CD4-positive, CD25-positive, alpha-beta regulatory T cell (primary cell): ENCODE data around the gene CDSN. TPM values are rescaled to one million over a fixed set of nuclear protein-coding genes. Genes with fewer than 3 reads are reported as not detected.

Experiments
- ATAC-seq, 2 donors: fragments of 150-1000 bp; cut with Tn5 transposase; one replicate each; pipeline ENCODE4 v1.10.0; 2021; ENCODE audit warnings: low read depth in 2 of 2, moderate number of reproducible peaks in 2 of 2, moderate library complexity in 1 of 2
- DNase-seq, 3 donors: peaks; one replicate each; pipeline versions ENCODE4 v3.0.0 to v3.0.0-alpha.2; 2012 to 2022; ENCODE audit warnings: mixed read lengths in 1 of 3
- H3K27ac ChIP-seq: one replicate; pipeline ENCODE4 v1.7.0; 2013; ENCODE audit warnings: mild to moderate bottlenecking, low read length; ENCODE audit not compliant: insufficient read depth, poor library complexity, severe bottlenecking
- H3K27me3 ChIP-seq: one replicate; pipeline ENCODE4 v1.7.0; 2013; ENCODE audit warnings: low read length; ENCODE audit not compliant: control insufficient read depth, insufficient read depth
- H3K36me3 ChIP-seq: one replicate; pipeline ENCODE4 v1.7.0; 2013; ENCODE audit warnings: mild to moderate bottlenecking, low read length, moderate library complexity; ENCODE audit not compliant: control insufficient read depth, insufficient read depth
- H3K4me1 ChIP-seq: 2 replicates; pipeline ENCODE4 v1.7.0; 2013; ENCODE audit warnings: mild to moderate bottlenecking, low read length; ENCODE audit not compliant: insufficient read depth, control insufficient read depth, poor library complexity, severe bottlenecking
- H3K4me3 ChIP-seq: one replicate; pipeline ENCODE4 v1.7.0; 2013; ENCODE audit warnings: low read depth, mild to moderate bottlenecking, low read length, moderate library complexity
- H3K9me3 ChIP-seq, 2 experiments: 1 replicate in 1 of 2; 2 replicates in 1 of 2; pipeline ENCODE4 v1.7.0; 2013; ENCODE audit warnings: low read length in 2 of 2, mild to moderate bottlenecking in 1 of 2, moderate library complexity in 1 of 2; ENCODE audit not compliant: control insufficient read depth in 2 of 2
- H3K27ac Mint-ChIP-seq, 3 donors: one replicate each; pipeline ENCODE4 v1.8.0; 2020 to 2022; ENCODE audit warnings: mild to moderate bottlenecking in 3 of 3, mixed read lengths in 3 of 3, moderate library complexity in 2 of 3
- H3K27me3 Mint-ChIP-seq: one replicate; pipeline ENCODE4 v1.8.0; 2022; ENCODE audit warnings: mild to moderate bottlenecking, mixed read lengths
- H3K36me3 Mint-ChIP-seq: one replicate; pipeline ENCODE4 v1.8.0; 2020; ENCODE audit warnings: mixed read lengths
- H3K4me1 Mint-ChIP-seq, 4 donors: one replicate each; pipeline ENCODE4 v1.8.0; 2020 to 2022; ENCODE audit warnings: mixed read lengths in 4 of 4, mild to moderate bottlenecking in 1 of 4
- H3K4me3 Mint-ChIP-seq, 4 donors: one replicate each; pipeline ENCODE4 v1.8.0; 2020 to 2022; ENCODE audit warnings: mild to moderate bottlenecking in 4 of 4, mixed read lengths in 4 of 4, moderate library complexity in 3 of 4
- H3K9me3 Mint-ChIP-seq, 7 donors: one replicate each; pipeline ENCODE4 v1.8.0; 2020 to 2022; ENCODE audit warnings: mixed read lengths in 7 of 7, mild to moderate bottlenecking in 3 of 7, moderate library complexity in 2 of 7
- polyA plus RNA-seq, 4 donors: library from polyadenylated mRNA; unstranded; fragments of 300-500 nt; fragmentation: Illumina TruSeq; gene quantifications; one replicate each; pipeline ENCODE4 v1.2.3, GENCODE V29; 2021
- total RNA-seq: library from RNA; stranded (reverse); gene quantifications from one replicate; pipeline ENCODE4 v1.2.3, GENCODE V29; 2022

Gene CDSN
- total and polyA plus RNA-seq, 5 donors from 2014 or later = not detected

DNA sequence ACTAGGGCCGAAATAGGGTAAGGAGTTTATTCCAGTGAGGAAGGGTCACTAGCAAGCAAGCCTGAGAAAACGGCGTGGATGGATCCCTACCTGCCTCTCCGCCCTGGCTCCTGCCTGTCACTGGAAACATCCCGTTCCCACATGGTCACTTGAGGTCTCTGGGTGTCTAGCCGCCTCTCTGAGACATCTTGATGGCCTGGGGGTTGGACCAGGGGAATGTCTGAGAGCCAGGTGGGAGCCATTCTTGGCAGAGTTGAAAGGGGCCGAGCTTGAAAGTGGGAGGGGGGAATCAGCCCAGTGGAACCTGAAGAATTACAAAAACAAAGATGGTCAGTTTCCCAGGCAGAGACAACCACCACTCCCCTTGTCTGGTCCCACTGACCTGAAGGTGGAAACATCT is 36.4 kb upstream of the CDSN start:
- no peaks in the 10 kb centered on the region for H3K27me3 ChIP-seq
- H3K36me3 Mint-ChIP-seq = peaks cover 5% of the 10 kb centered on the region
- no peaks in the 10 kb centered on the region for H3K9me3 ChIP-seq
- no peaks in the 10 kb centered on the region for H3K9me3 Mint-ChIP-seq
- H3K4me3 ChIP-seq = no peak overlapping the region
- no peaks in the 10 kb centered on the region for H3K27me3 Mint-ChIP-seq
- H3K4me1 Mint-ChIP-seq = peaks cover 8 to 36% (median 14%) of the 10 kb centered on the region in 4 donors
- H3K36me3 ChIP-seq = no peaks in the 10 kb centered on the region
- H3K4me1 ChIP-seq = peaks cover 24% of the 10 kb centered on the region
- peak overlapping the region in 3 of 4 donors; percentile 45 to 95 (median 86) for H3K4me3 Mint-ChIP-seq
- DNase-seq = no peak
- peak overlapping the region in 1 of 3 donors; percentile 91 for H3K27ac Mint-ChIP-seq
- ATAC-seq = no peak
- no peak overlapping the region for H3K27ac ChIP-seq

DNA sequence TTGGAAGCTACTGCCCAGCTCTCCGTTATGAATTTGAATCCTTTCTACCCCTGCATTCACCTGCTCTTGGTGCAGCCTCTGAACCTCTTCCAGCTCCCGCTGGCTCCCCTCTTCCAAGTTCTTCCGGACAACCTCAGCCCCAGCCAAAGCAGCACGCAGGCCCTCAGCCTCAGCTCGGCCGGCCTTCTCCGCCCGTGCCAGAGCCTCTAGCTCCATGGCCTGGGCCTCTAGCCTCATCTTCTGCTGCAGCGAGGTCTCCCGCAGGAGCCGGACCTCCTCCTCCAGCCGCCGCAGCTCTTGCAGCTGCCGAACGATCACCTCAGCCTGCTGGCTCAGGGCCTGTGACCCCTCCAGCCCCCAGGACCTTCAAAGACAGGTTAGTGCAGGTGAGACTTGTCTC is 34.2 kb upstream of the CDSN start:
- peak overlapping the region in 1 of 3 donors; percentile 60 for H3K27ac Mint-ChIP-seq
- no peak for DNase-seq
- peaks cover 0 to 2% (median 0%) of the 10 kb centered on the region in 7 donors for H3K9me3 Mint-ChIP-seq
- H3K36me3 Mint-ChIP-seq = peaks cover 18% of the 10 kb centered on the region
- ATAC-seq = no peak
- no peak overlapping the region for H3K4me3 Mint-ChIP-seq
- H3K27me3 ChIP-seq = no peaks in the 10 kb centered on the region
- no peak overlapping the region for H3K27ac ChIP-seq
- H3K36me3 ChIP-seq = peaks cover 4% of the 10 kb centered on the region
- H3K4me1 Mint-ChIP-seq = peaks cover 4 to 29% (median 10%) of the 10 kb centered on the region in 4 donors
- H3K4me3 ChIP-seq = no peak overlapping the region
- H3K27me3 Mint-ChIP-seq = no peaks in the 10 kb centered on the region
- no peaks in the 10 kb centered on the region for H3K9me3 ChIP-seq
- H3K4me1 ChIP-seq = peaks cover 18% of the 10 kb centered on the region

DNA sequence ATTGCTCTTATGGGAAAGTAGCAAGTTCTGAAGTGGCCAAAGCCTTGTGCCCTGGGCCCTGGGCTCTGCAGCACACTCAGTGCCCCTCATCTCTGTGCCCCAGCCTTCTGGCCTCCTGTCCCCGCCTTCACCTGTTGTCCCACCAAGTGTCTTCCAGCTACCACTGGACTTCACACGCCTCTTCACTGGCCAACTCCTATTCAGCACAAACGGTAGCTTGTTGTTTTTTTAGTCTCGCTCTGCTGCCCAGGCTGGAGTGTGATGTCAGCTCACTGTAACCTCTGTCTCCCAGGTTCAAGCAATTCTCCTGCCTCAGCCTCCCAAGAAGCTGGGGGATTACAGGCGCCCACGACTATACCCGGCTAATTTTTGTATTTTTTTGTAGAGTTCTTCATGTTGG is 32.5 kb upstream of the CDSN start:
- H3K27me3 ChIP-seq = no peaks in the 10 kb centered on the region
- DNase-seq (no peak), ATAC-seq (no peak)
- peak overlapping the region in 1 of 3 donors; percentile 51 for H3K27ac Mint-ChIP-seq
- peaks cover 18% of the 10 kb centered on the region for H3K36me3 Mint-ChIP-seq
- H3K27me3 Mint-ChIP-seq = no peaks in the 10 kb centered on the region
- H3K36me3 ChIP-seq = peaks cover 4% of the 10 kb centered on the region
- H3K9me3 Mint-ChIP-seq = peaks cover 0 to 2% (median 0%) of the 10 kb centered on the region in 7 donors
- H3K4me3 ChIP-seq = no peak overlapping the region
- H3K4me1 ChIP-seq = peaks cover 5% of the 10 kb centered on the region
- no peaks in the 10 kb centered on the region for H3K9me3 ChIP-seq
- H3K4me3 Mint-ChIP-seq = no peak overlapping the region
- no peak overlapping the region for H3K27ac ChIP-seq
- H3K4me1 Mint-ChIP-seq = peaks cover 0 to 14% (median 3%) of the 10 kb centered on the region in 4 donors

DNA sequence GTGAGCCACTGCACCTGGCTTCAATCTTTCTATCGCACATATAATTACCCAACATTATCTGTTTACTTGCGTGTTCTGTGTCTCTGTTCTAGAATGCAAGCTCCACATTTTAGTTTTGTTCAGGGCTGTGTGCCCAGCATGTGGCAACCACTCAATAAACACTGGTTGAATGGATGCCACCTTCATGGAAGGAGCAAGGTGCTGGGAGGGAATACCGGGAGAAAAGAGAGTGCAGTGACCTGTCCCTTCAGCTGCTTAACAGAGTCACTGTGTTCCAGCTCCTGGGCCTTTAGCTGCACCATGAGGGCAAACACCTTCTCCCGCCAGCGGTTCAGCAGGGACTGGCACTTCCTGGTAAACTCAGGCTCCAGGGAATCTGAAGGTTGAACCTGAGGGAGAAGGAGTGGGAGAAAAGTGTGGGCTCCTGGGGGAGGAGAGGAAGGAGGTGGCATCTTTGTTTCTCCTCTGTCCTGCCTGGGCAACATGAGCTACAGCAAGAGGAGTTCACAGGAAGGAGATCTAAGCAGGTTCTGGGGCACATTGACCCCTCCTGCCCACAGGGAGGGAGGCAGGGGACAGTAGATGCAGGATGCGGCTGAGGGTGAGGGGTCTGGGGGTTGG is 29.7 kb upstream of the CDSN start:
- Histone ChIP-seq H3K4me3 (no peak overlapping the region), H3K36me3 (peaks cover 4% of the 10 kb centered on the region), H3K27ac (no peak overlapping the region), H3K9me3 (no peaks in the 10 kb centered on the region), H3K27me3 (no peaks in the 10 kb centered on the region), H3K4me1 (no peaks in the 10 kb centered on the region)
- DNase-seq = no peak
- Mint-ChIP-seq H3K9me3 (peaks cover 0 to 2% (median 0%) of the 10 kb centered on the region in 7 donors), H3K27me3 (no peaks in the 10 kb centered on the region), H3K27ac (no peak overlapping the region), H3K4me1 (peaks cover 0 to 3% (median 0%) of the 10 kb centered on the region in 4 donors), H3K36me3 (peaks cover 21% of the 10 kb centered on the region), H3K4me3 (no peak overlapping the region)
- ATAC-seq = no peak

DNA sequence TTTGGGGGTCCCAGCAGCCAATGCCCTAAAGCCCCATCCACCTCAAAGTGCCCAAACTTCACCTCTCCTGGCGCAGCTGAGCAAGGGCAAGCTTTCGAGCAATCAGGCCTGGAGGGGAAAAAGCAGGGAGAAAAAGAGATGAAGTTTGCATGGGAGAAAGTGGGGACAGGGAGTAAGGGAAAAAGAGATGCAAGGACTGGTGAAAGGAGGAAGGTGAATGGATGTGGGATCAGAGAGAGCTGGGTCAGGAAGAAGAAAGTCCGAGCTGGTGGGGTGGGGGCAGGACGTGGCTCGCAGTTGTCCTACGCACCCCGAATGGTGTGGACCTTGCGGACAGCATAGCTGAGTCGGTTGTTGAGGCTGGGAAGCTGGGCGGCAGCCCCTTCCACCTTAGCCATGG is 25.1 kb upstream of the CDSN start:
- H3K9me3 Mint-ChIP-seq = no peaks in the 10 kb centered on the region
- no peaks in the 10 kb centered on the region for H3K4me1 Mint-ChIP-seq
- Histone ChIP-seq H3K27me3 (no peaks in the 10 kb centered on the region), H3K9me3 (no peaks in the 10 kb centered on the region), H3K36me3 (peaks cover 4% of the 10 kb centered on the region), H3K4me1 (no peaks in the 10 kb centered on the region), H3K27ac (no peak overlapping the region), H3K4me3 (no peak overlapping the region)
- DNase-seq = no peak
- no peaks in the 10 kb centered on the region for H3K27me3 Mint-ChIP-seq
- H3K27ac Mint-ChIP-seq = no peak overlapping the region
- H3K36me3 Mint-ChIP-seq = peaks cover 22% of the 10 kb centered on the region
- no peak for ATAC-seq
- no peak overlapping the region for H3K4me3 Mint-ChIP-seq

DNA sequence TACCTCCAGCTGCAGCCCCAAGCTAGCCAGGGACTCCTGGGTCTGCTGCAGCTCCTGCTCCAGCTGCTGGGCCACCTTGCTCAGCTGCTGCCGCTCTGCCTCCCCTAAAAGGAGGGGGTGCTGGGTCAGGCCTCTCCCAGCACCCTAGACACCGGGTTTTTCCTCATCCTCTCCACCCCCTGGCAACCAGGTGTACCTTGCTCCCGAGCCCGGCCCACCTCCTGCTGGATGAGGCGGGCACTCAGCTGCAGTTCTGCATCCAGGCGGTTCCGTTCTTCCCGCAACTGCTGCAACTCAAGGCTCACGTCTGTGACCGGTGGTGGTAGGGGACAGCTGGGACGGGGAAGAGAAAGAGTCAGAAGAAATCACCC is 24.7 kb upstream of the CDSN start:
- DNase-seq (no peak), ATAC-seq (no peak)
- Histone ChIP-seq H3K27me3 (no peaks in the 10 kb centered on the region), H3K27ac (no peak overlapping the region), H3K36me3 (peaks cover 3% of the 10 kb centered on the region), H3K4me3 (no peak overlapping the region), H3K4me1 (no peaks in the 10 kb centered on the region), H3K9me3 (no peaks in the 10 kb centered on the region)
- Mint-ChIP-seq H3K27me3 (no peaks in the 10 kb centered on the region), H3K4me3 (no peak overlapping the region), H3K36me3 (peaks cover 20% of the 10 kb centered on the region), H3K9me3 (no peaks in the 10 kb centered on the region), H3K27ac (no peak overlapping the region), H3K4me1 (no peaks in the 10 kb centered on the region)

DNA sequence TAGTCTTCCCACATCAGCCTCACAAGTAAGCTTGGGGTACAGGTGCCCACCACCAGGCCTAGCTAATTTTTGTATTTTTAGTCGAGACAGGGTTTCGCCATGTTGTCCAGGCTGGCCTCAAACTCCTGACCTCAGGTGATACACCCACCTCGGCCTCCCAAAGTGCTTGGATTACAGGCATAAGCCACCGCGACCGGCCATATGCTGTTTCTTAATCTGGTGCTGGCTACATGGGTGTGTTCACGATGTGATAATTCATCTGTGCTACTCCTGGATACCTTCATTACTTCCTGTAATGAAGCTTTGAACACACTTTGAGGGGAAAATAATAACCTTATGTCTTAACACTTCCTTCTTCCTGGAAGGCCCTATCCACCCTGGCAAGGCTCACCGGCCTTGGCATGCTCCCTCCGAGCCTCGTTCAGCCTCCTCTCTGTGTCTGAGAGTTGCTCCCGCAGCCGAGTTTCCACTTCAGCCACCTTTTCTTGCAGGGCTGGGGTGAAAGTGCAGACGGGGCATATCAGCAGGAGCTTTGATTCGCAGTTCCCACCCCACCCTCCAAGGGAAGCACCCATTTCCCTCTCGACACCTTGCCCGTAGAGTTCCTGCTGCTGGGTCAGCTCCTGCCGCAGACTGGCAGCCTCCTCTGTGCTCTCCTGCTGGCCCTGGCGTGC is 24.2 kb upstream of the CDSN start:
- ATAC-seq = no peak
- Histone ChIP-seq H3K9me3 (no peaks in the 10 kb centered on the region), H3K27ac (no peak overlapping the region), H3K4me1 (no peaks in the 10 kb centered on the region), H3K36me3 (no peaks in the 10 kb centered on the region), H3K27me3 (no peaks in the 10 kb centered on the region), H3K4me3 (no peak overlapping the region)
- Mint-ChIP-seq H3K4me3 (no peak overlapping the region), H3K27me3 (no peaks in the 10 kb centered on the region), H3K9me3 (no peaks in the 10 kb centered on the region), H3K4me1 (no peaks in the 10 kb centered on the region), H3K36me3 (peaks cover 17% of the 10 kb centered on the region), H3K27ac (no peak overlapping the region)
- no peak for DNase-seq

DNA sequence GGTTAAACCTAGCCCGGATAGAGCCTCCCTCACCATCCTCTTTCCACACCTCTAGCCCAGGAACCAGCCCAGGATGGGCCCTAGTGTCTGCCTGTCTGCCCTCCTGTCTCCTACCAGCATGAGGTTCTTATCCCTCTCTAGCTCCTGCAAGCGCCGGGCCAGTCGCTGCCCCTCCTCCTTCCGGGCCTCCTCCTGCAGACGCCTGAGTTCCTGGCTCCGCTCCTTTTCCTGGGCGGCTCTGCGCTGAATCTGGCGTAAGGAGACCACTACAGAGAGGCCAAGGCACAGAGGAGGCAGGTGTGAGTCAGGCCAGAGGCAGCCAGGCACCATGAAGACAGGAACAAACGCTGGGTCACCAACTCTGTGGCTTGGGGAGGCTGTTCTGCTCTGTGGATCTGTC is 22.9 kb upstream of the CDSN start:
- Mint-ChIP-seq H3K4me1 (no peaks in the 10 kb centered on the region), H3K27me3 (no peaks in the 10 kb centered on the region), H3K9me3 (no peaks in the 10 kb centered on the region), H3K36me3 (peaks cover 17% of the 10 kb centered on the region), H3K4me3 (no peak overlapping the region), H3K27ac (no peak overlapping the region)
- no peaks in the 10 kb centered on the region for H3K36me3 ChIP-seq
- H3K4me1 ChIP-seq = no peaks in the 10 kb centered on the region
- no peak overlapping the region for H3K4me3 ChIP-seq
- DNase-seq (no peak), ATAC-seq (no peak)
- no peaks in the 10 kb centered on the region for H3K27me3 ChIP-seq
- H3K27ac ChIP-seq = no peak overlapping the region
- H3K9me3 ChIP-seq = no peaks in the 10 kb centered on the region
